H9 (cell line): ENCODE measurements around the gene TYMP. TPM values are rescaled to one million over a fixed set of nuclear protein-coding genes. Genes with fewer than 3 reads are reported as not detected.

ENCODE experiments used
- DNase-seq: peaks from one replicate; pipeline ENCODE4 v3.0.0-alpha.2; 2017
- H2AFZ ChIP-seq: one replicate; pipeline ENCODE4 v1.6.1; 2013; ENCODE audit warnings: mild to moderate bottlenecking, low read length, control low read depth, moderate library complexity
- H2AK5ac ChIP-seq: 2 replicates; pipeline ENCODE4 v1.6.1; 2013; ENCODE audit warnings: low read length, control low read depth, mixed read lengths; ENCODE audit not compliant: insufficient read length
- H2BK120ac ChIP-seq: one replicate; pipeline ENCODE4 v1.6.1; 2013; ENCODE audit warnings: low read depth, mild to moderate bottlenecking, low read length, control low read depth, inconsistent platforms; ENCODE audit not compliant: poor library complexity, severe bottlenecking
- H2BK12ac ChIP-seq: 2 replicates; pipeline ENCODE4 v1.6.1; 2013; ENCODE audit warnings: low read length, control low read depth, mixed read lengths, low read depth; ENCODE audit not compliant: insufficient read length
- H2BK15ac ChIP-seq: 2 replicates; pipeline ENCODE4 v1.6.1; 2013; ENCODE audit warnings: low read depth, low read length, control low read depth
- H2BK20ac ChIP-seq: one replicate; pipeline ENCODE4 v1.6.1; 2013; ENCODE audit warnings: low read depth, mild to moderate bottlenecking, low read length, control low read depth, inconsistent platforms; ENCODE audit not compliant: poor library complexity, severe bottlenecking
- H2BK5ac ChIP-seq: 2 replicates; pipeline ENCODE4 v1.6.1; 2013; ENCODE audit warnings: low read length, control low read depth, mixed read lengths; ENCODE audit not compliant: insufficient read length
- H3K14ac ChIP-seq: 2 replicates; pipeline ENCODE4 v1.6.1; 2013; ENCODE audit warnings: low read length, control low read depth; ENCODE audit not compliant: insufficient read depth
- H3K18ac ChIP-seq: 2 replicates; pipeline ENCODE4 v1.6.1; 2013; ENCODE audit warnings: low read depth, mild to moderate bottlenecking, mixed read lengths, low read length, control low read depth; ENCODE audit not compliant: insufficient read length
- H3K23ac ChIP-seq: 2 replicates; pipeline ENCODE4 v1.6.1; 2013; ENCODE audit warnings: low read length, control low read depth, mixed read lengths, low read depth; ENCODE audit not compliant: insufficient read length
- H3K23me2 ChIP-seq: 2 replicates; pipeline ENCODE4 v1.6.1; 2013; ENCODE audit warnings: low read depth, mild to moderate bottlenecking, mixed read lengths, low read length, control low read depth; ENCODE audit not compliant: insufficient read length, poor library complexity, severe bottlenecking
- H3K27ac ChIP-seq: 2 replicates; pipeline ENCODE4 v1.5.1; 2013; ENCODE audit warnings: low read length, control low read depth, mixed read lengths, low read depth; ENCODE audit not compliant: insufficient read length
- H3K27me3 ChIP-seq: 2 replicates; pipeline ENCODE4 v1.6.1; 2013; ENCODE audit warnings: low read length, control low read depth, inconsistent platforms; ENCODE audit not compliant: insufficient read depth
- H3K4ac ChIP-seq: 2 replicates; pipeline ENCODE4 v1.6.1; 2013; ENCODE audit warnings: low read depth, mild to moderate bottlenecking, control low read depth, inconsistent platforms, low read length, moderate library complexity
- H3K4me1 ChIP-seq: 2 replicates; pipeline ENCODE4 v1.6.1; 2013; ENCODE audit warnings: low read length, control low read depth, inconsistent platforms; ENCODE audit not compliant: insufficient read depth
- H3K4me2 ChIP-seq: 2 replicates; pipeline ENCODE4 v1.6.1; 2013; ENCODE audit warnings: low read length, control low read depth, mixed read lengths; ENCODE audit not compliant: insufficient read length, insufficient read depth
- H3K56ac ChIP-seq: 2 replicates; pipeline ENCODE4 v1.6.1; 2013; ENCODE audit warnings: low read depth, mild to moderate bottlenecking, mixed read lengths, low read length, control low read depth; ENCODE audit not compliant: insufficient read length
- H3K79me1 ChIP-seq: 2 replicates; pipeline ENCODE4 v1.6.1; 2013; ENCODE audit warnings: low read depth, mild to moderate bottlenecking, moderate library complexity, low read length, control low read depth, inconsistent platforms; ENCODE audit not compliant: insufficient read depth, poor library complexity, severe bottlenecking
- H3K79me2 ChIP-seq: 2 replicates; pipeline ENCODE4 v1.6.1; 2013; ENCODE audit warnings: low read length, control low read depth, inconsistent platforms; ENCODE audit not compliant: insufficient read depth
- H3K9ac ChIP-seq: 2 replicates; pipeline ENCODE4 v1.6.1; 2013; ENCODE audit warnings: low read length, control low read depth, mixed read lengths; ENCODE audit not compliant: insufficient read length; ENCODE audit errors: extremely low read depth
- H3K9me3 ChIP-seq: one replicate; pipeline ENCODE4 v1.6.1; 2013; ENCODE audit warnings: low read depth, low read length, inconsistent platforms; ENCODE audit not compliant: control insufficient read depth
- H3T11ph ChIP-seq: one replicate; pipeline ENCODE4 v1.6.1; 2013; ENCODE audit warnings: mild to moderate bottlenecking, low read length, control low read depth, inconsistent platforms
- H4K20me1 ChIP-seq: one replicate; pipeline ENCODE4 v1.6.1; 2013; ENCODE audit not compliant: control insufficient read depth, insufficient read length, insufficient read depth
- H4K5ac ChIP-seq: 2 replicates; pipeline ENCODE4 v1.6.1; 2013; ENCODE audit warnings: low read depth, mild to moderate bottlenecking, mixed read lengths, low read length, control low read depth; ENCODE audit not compliant: insufficient read length
- H4K8ac ChIP-seq: replicated peaks from 2 replicates; pipeline ENCODE4 v1.6.1; 2013; ENCODE audit warnings: low read length, control low read depth, mixed read lengths, low read depth; ENCODE audit not compliant: insufficient read length
- H4K91ac ChIP-seq: 2 replicates; pipeline ENCODE4 v1.6.1; 2013; ENCODE audit warnings: low read depth, mild to moderate bottlenecking, moderate library complexity, mixed read lengths, low read length, control low read depth; ENCODE audit not compliant: insufficient read length
- H3K27ac Mint-ChIP-seq, 3 experiments: 2 replicates in 2 of 3; 3 replicates in 1 of 3; pipeline ENCODE4 v1.8.0; 2020 to 2021; ENCODE audit warnings: mixed read lengths in 3 of 3, mild to moderate bottlenecking in 1 of 3, moderate library complexity in 1 of 3
- H3K27me3 Mint-ChIP-seq: 2 replicates; pipeline ENCODE4 v1.8.0; 2021; ENCODE audit warnings: low read depth, mild to moderate bottlenecking, moderate library complexity, mixed read lengths
- H3K36me3 Mint-ChIP-seq, 3 experiments: 2 replicates in 2 of 3; 3 replicates in 1 of 3; pipeline ENCODE4 v1.8.0; 2020 to 2021; ENCODE audit warnings: low read depth in 3 of 3, mixed read lengths in 3 of 3; ENCODE audit not compliant: insufficient read depth in 1 of 3
- H3K4me1 Mint-ChIP-seq, 2 experiments: 2 replicates each; pipeline ENCODE4 v1.8.0; 2020; ENCODE audit warnings: mixed read lengths in 2 of 2
- H3K4me3 Mint-ChIP-seq, 2 experiments: 2 replicates in 1 of 2; 3 replicates in 1 of 2; pipeline ENCODE4 v1.8.0; 2020 to 2021; ENCODE audit warnings: mild to moderate bottlenecking in 2 of 2, mixed read lengths in 2 of 2, moderate library complexity in 1 of 2
- H3K9me3 Mint-ChIP-seq, 2 experiments: 2 replicates in 1 of 2; 3 replicates in 1 of 2; pipeline ENCODE4 v1.8.0; 2020; ENCODE audit warnings: mild to moderate bottlenecking in 2 of 2, mixed read lengths in 2 of 2, moderate library complexity in 1 of 2
- CTCF ChIP-seq: fragments of 200-600 bp; sonication (generic); conservative IDR thresholded peaks from 3 replicates; pipeline ENCODE4 v1.8.0; 2021; ENCODE audit warnings: antibody characterized with exemption, mild to moderate bottlenecking
- WGBS: extraction: QIAGEN DNeasy Blood & Tissue Kit; methylation state at CpG from one replicate; pipeline ENCODE4 v1.1.7; 2013; ENCODE audit warnings: missing lambda C conversion rate, low lambda C conversion rate, mixed read lengths; ENCODE audit not compliant: insufficient read length; ENCODE audit errors: extremely low coverage; 5-methylcytosine and 5-hydroxymethylcytosine counted together
- total RNA-seq: library from RNA; stranded (reverse); gene quantifications from 2 replicates; pipeline ENCODE4 v1.2.1, GENCODE V29; 2021

Gene TYMP
- total RNA-seq, 1 experiment from 2014 or later = 1.0 TPM

- peaks cover 11 to 15% of the 10 kb centered on the region in 2 experiments for H3K4me1 Mint-ChIP-seq
- no peaks in the 10 kb centered on the region for H3K27me3 ChIP-seq
- H3K14ac ChIP-seq = no peak overlapping the region
- H3K9me3 Mint-ChIP-seq = no peaks in the 10 kb centered on the region
- H3K27ac ChIP-seq = no peak overlapping the region
- H3K4me1 ChIP-seq = peaks cover 3% of the 10 kb centered on the region; the same call in 1 of the 2 replicates
- no peaks in the 10 kb centered on the region for H4K20me1 ChIP-seq
- H3K23me2 ChIP-seq = peaks cover 3% of the 10 kb centered on the region
- H3K4me3 Mint-ChIP-seq = no peak overlapping the region
- peaks cover 7 to 50% (median 38%) of the 10 kb centered on the region in 3 experiments; a peak in 6 of 7 replicates for H3K36me3 Mint-ChIP-seq
- no peak overlapping the region for H3T11ph ChIP-seq
- no peak overlapping the region for H2BK20ac ChIP-seq
- no peak overlapping the region for H4K91ac ChIP-seq
- H2BK120ac ChIP-seq = no peak overlapping the region
- DNase-seq = no peak
- H3K79me2 ChIP-seq = no peaks in the 10 kb centered on the region
- no peak for TF ChIP-seq CTCF
- H2BK5ac ChIP-seq = no peak overlapping the region
- peaks cover 8% of the 10 kb centered on the region for H3K27me3 Mint-ChIP-seq
- no peak overlapping the region for H4K8ac ChIP-seq
- no peak overlapping the region for H3K56ac ChIP-seq
- no peak overlapping the region for H2BK12ac ChIP-seq
- H3K79me1 ChIP-seq = no peaks in the 10 kb centered on the region
- no peak overlapping the region for H2AK5ac ChIP-seq
- H3K9me3 ChIP-seq = no peaks in the 10 kb centered on the region
- H2AFZ ChIP-seq = no peak overlapping the region
- no CpG with 5 or more reads among the region's 15 CpGs for WGBS
- no peak overlapping the region for H4K5ac ChIP-seq
- H3K9ac ChIP-seq = no peak overlapping the region
- H2BK15ac ChIP-seq = no peak overlapping the region
- H3K4me2 ChIP-seq = no peak overlapping the region
- no peak overlapping the region for H3K23ac ChIP-seq
- H3K4ac ChIP-seq = no peak overlapping the region
- no peak overlapping the region for H3K27ac Mint-ChIP-seq
- H3K18ac ChIP-seq = no peak overlapping the region
Measured at GRCh38 chr22:50522208-50522805, 7.5 kb downstream of the TYMP start.
